Measurements from ENCODE around the gene CDO1. TPM values are rescaled to one million over a fixed set of nuclear protein-coding genes. Genes with fewer than 3 reads are reported as not detected.

The CDO1 gene
- polyA plus RNA-seq, 1 donor (not counting 4 experiments of a cell fraction or from before 2014, with no cell fraction given), result not detected

DNA sequence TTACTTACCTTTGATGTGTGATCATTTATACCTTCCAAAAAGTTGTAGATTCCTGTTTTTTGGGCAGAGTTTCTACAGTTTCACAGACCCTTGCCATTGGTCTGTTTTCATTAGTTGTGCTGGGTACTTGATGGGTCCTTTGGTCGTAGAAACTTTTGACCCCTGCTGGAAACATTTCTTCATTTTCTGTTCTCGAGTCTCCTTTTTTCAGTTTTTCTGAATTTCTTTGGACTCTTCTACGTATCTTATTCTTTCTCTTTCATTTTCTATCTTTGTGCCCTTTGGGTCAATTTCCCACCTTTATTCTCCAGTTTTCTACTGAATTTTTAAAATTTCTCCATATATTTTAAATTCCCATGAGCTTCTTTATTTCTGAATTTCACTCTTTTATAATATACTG, 41.9 kb upstream of the CDO1 start:
- DNase-seq (ENCODE audit: low read depth, low spot score) (no peak), FAIRE-seq (no peak)
- Histone ChIP-seq H3K9ac (ENCODE audit: control insufficient read depth, extremely low read depth, insufficient read depth, low read length) (no peak overlapping the region), H3K27ac (ENCODE audit: control insufficient read depth, insufficient read depth, low read length) (no peak overlapping the region), H3K4me3 (ENCODE audit: control insufficient read depth in 2 of 3, extremely low read depth in 1 of 3, insufficient read depth in 2 of 3, low read depth in 1 of 3, low read length in 3 of 3) (no peak overlapping the region), H4K20me1 (ENCODE audit: control insufficient read depth, extremely low read depth, insufficient read depth, low read length) (no peaks in the 10 kb centered on the region), H3K36me3 (ENCODE audit: control insufficient read depth in 2 of 2, extremely low read depth in 1 of 2, insufficient read depth in 2 of 2, low read length in 2 of 2) (no peaks in the 10 kb centered on the region), H3K79me2 (ENCODE audit: control insufficient read depth, insufficient read depth, low read length) (peaks cover 92% of the 10 kb centered on the region), H3K4me1 (ENCODE audit: control insufficient read depth, extremely low read depth, insufficient read depth, low read length) (peaks cover 20% of the 10 kb centered on the region), H3K27me3 (ENCODE audit: control insufficient read depth, extremely low read depth, insufficient read depth, low read length) (no peaks in the 10 kb centered on the region), H3K4me2 (ENCODE audit: control insufficient read depth, extremely low read depth, insufficient read depth, low read depth, low read length) (no peak overlapping the region), H3K9me3 (ENCODE audit: control insufficient read depth, low read depth, low read length) (no peaks in the 10 kb centered on the region), H2AFZ (ENCODE audit: control insufficient read depth, low read length) (no peak overlapping the region), H3K9me1 (ENCODE audit: control insufficient read depth, extremely low read depth, insufficient read depth, low read length) (no peaks in the 10 kb centered on the region)
- TF ChIP-seq, protein P1, sequence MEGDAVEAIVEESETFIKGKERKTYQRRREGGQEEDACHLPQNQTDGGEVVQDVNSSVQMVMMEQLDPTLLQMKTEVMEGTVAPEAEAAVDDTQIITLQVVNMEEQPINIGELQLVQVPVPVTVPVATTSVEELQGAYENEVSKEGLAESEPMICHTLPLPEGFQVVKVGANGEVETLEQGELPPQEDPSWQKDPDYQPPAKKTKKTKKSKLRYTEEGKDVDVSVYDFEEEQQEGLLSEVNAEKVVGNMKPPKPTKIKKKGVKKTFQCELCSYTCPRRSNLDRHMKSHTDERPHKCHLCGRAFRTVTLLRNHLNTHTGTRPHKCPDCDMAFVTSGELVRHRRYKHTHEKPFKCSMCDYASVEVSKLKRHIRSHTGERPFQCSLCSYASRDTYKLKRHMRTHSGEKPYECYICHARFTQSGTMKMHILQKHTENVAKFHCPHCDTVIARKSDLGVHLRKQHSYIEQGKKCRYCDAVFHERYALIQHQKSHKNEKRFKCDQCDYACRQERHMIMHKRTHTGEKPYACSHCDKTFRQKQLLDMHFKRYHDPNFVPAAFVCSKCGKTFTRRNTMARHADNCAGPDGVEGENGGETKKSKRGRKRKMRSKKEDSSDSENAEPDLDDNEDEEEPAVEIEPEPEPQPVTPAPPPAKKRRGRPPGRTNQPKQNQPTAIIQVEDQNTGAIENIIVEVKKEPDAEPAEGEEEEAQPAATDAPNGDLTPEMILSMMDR (optimal IDR thresholded peaks at IDR 0.05 in 1 of 3, IDR thresholded peaks at IDR 0.05 in 1 of 3, conservative IDR thresholded peaks at IDR 0.05 in 1 of 3; ENCODE audit: extremely low read depth in 1 of 3, insufficient read depth in 2 of 3, low read length in 3 of 3), result no peak
- no peak for TF ChIP-seq EZH2 (IDR thresholded peaks at IDR 0.05; ENCODE audit: low read length)
- dilution Hi-C loops (cut with MboI; ENCODE audit: extremely low pct_ligation_motif_present, low sequenced_read_pairs), result no loop called here

DNA sequence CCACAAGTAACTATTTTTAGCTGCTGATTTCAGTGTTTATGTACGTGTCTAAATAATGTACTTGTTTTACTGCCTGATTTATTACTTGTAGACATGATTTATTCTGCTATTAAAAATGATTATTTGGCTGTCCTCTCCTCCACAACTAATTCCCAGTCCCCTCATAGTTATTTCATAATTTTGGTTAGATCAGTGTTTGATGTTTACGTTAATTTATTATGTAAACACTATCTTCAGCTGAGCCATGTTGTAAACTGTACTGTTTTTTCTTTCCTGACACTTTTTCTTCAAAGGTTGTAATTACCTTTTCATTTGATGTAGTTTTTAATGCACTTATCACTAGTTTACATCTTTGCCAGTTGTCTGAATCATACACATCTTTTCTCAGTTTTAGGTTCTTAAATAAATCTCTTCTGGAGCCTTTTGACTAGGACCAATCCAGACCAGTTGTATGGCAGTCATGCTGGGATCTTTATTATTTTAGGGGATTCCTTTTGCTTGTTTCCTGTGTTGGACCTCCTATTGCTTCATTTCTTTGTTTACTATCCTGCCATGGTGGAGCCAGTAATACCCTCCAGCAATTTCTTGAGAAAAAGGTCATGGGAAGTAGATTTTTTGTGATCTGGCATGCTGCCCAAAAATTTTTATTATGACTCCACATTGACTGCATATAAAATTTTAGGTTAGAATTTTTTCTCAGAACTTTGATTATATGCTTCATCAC, 41.3 kb upstream of the CDO1 start:
- H3K4me2 ChIP-seq (ENCODE audit: control insufficient read depth, extremely low read depth, insufficient read depth, low read depth, low read length), result no peak overlapping the region
- H3K9ac ChIP-seq (ENCODE audit: control insufficient read depth, extremely low read depth, insufficient read depth, low read length), result no peak overlapping the region
- no peak for TF ChIP-seq EZH2 (IDR thresholded peaks at IDR 0.05; ENCODE audit: low read length)
- TF ChIP-seq, protein P1 (optimal IDR thresholded peaks at IDR 0.05 in 1 of 3, IDR thresholded peaks at IDR 0.05 in 1 of 3, conservative IDR thresholded peaks at IDR 0.05 in 1 of 3; ENCODE audit: extremely low read depth in 1 of 3, insufficient read depth in 2 of 3, low read length in 3 of 3), result no peak
- FAIRE-seq, result no peak
- H4K20me1 ChIP-seq (ENCODE audit: control insufficient read depth, extremely low read depth, insufficient read depth, low read length), result no peaks in the 10 kb centered on the region
- H3K27ac ChIP-seq (ENCODE audit: control insufficient read depth, insufficient read depth, low read length), result no peak overlapping the region
- no peak overlapping the region for H3K4me3 ChIP-seq (ENCODE audit: control insufficient read depth in 2 of 3, extremely low read depth in 1 of 3, insufficient read depth in 2 of 3, low read depth in 1 of 3, low read length in 3 of 3)
- H3K9me3 ChIP-seq (ENCODE audit: control insufficient read depth, low read depth, low read length), result no peaks in the 10 kb centered on the region
- H3K27me3 ChIP-seq (ENCODE audit: control insufficient read depth, extremely low read depth, insufficient read depth, low read length), result no peaks in the 10 kb centered on the region
- H2AFZ ChIP-seq (ENCODE audit: control insufficient read depth, low read length), result no peak overlapping the region
- no peak for DNase-seq (ENCODE audit: low read depth, low spot score)
- H3K79me2 ChIP-seq (ENCODE audit: control insufficient read depth, insufficient read depth, low read length), result peaks cover 96% of the 10 kb centered on the region
- peaks cover 20% of the 10 kb centered on the region for H3K4me1 ChIP-seq (ENCODE audit: control insufficient read depth, extremely low read depth, insufficient read depth, low read length)
- no peaks in the 10 kb centered on the region for H3K9me1 ChIP-seq (ENCODE audit: control insufficient read depth, extremely low read depth, insufficient read depth, low read length)
- dilution Hi-C loops (cut with MboI; ENCODE audit: extremely low pct_ligation_motif_present, low sequenced_read_pairs), result no loop called here
- H3K36me3 ChIP-seq (ENCODE audit: control insufficient read depth in 2 of 2, extremely low read depth in 1 of 2, insufficient read depth in 2 of 2, low read length in 2 of 2), result no peaks in the 10 kb centered on the region
